GM13976 (cell line): Measurements from ENCODE around the gene NCAPG2.

Experiments used
- DNase-seq: peaks from one replicate; pipeline ENCODE4 v3.0.0; 2012; ENCODE audit warnings: low spot score
- in situ Hi-C: fragments of 300-500 bp; cut with MboI; formaldehyde crosslinking; loops from one replicate; pipeline ENCODE4 v1.12.0; 2022; ENCODE audit warnings: low sequenced_read_pairs, mixed read lengths, inconsistent platforms; ENCODE audit not compliant: unreplicated experiment
- TF ChIP-seq, protein P1 (sequence below): IDR thresholded peaks from 2 replicates; pipeline ENCODE4 v1.5.1; 2012; ENCODE audit warnings: borderline replicate concordance, mild to moderate bottlenecking; ENCODE audit not compliant: insufficient read depth; ENCODE audit errors: extremely low read depth, missing control alignments, control extremely low read depth

Gene NCAPG2

DNA sequence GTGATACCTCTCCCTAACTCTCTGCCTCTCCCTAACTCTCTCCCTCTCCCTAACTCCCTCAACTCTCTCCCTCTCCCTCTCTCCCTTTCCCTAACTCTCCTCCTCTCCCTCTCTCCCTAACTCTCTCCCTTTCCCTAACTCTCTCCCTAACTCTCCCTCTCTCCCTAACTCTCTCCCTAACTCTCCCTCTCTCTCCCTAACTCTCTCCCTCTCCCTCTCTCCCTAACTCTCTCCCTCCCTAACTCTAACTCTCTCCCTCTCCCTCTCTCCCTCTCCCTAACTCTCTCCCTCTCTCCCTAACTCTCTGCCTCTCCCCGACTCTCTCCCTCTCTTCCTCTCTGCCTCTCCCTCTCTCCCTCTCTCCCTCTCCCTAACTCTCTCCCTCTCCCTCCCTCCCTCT, 115.0 kb downstream of the NCAPG2 start:
- TF ChIP-seq, protein P1, sequence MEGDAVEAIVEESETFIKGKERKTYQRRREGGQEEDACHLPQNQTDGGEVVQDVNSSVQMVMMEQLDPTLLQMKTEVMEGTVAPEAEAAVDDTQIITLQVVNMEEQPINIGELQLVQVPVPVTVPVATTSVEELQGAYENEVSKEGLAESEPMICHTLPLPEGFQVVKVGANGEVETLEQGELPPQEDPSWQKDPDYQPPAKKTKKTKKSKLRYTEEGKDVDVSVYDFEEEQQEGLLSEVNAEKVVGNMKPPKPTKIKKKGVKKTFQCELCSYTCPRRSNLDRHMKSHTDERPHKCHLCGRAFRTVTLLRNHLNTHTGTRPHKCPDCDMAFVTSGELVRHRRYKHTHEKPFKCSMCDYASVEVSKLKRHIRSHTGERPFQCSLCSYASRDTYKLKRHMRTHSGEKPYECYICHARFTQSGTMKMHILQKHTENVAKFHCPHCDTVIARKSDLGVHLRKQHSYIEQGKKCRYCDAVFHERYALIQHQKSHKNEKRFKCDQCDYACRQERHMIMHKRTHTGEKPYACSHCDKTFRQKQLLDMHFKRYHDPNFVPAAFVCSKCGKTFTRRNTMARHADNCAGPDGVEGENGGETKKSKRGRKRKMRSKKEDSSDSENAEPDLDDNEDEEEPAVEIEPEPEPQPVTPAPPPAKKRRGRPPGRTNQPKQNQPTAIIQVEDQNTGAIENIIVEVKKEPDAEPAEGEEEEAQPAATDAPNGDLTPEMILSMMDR: no peak
- in situ Hi-C loops: no loop called here

DNA sequence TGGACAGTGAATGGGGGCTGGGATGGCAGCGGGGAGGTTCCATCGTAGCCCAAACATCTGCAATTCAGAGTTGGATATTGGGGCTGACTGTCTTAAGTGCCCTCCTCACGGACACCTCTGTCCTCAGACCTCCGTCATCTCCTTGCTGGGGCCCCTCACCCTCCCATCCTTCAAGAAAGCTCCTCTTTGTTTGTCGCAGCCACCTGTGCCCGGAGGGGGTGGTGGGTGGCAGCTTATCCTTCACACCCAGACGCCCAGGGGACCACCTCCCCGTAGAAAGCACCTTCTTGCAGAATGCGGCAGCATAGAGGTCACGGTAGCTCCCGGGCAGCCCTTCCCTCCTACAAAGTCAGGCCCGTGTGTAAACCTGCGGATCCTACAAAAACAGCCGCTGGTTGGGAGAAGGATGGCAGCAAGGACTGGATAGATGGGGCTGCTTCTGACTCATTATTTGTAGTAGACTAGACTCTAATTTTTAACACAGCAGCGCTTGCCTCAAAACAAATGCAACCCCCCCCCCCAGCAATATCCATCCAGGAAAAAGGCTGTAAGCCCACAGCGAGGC, 115.6 kb downstream of the NCAPG2 start:
- TF ChIP-seq, protein P1: no peak
- in situ Hi-C loops: no loop called here
- DNase-seq: no peak

More for the DNA sequence above, 115.0 kb downstream of the NCAPG2 start:
- no peak for DNase-seq

DNA sequence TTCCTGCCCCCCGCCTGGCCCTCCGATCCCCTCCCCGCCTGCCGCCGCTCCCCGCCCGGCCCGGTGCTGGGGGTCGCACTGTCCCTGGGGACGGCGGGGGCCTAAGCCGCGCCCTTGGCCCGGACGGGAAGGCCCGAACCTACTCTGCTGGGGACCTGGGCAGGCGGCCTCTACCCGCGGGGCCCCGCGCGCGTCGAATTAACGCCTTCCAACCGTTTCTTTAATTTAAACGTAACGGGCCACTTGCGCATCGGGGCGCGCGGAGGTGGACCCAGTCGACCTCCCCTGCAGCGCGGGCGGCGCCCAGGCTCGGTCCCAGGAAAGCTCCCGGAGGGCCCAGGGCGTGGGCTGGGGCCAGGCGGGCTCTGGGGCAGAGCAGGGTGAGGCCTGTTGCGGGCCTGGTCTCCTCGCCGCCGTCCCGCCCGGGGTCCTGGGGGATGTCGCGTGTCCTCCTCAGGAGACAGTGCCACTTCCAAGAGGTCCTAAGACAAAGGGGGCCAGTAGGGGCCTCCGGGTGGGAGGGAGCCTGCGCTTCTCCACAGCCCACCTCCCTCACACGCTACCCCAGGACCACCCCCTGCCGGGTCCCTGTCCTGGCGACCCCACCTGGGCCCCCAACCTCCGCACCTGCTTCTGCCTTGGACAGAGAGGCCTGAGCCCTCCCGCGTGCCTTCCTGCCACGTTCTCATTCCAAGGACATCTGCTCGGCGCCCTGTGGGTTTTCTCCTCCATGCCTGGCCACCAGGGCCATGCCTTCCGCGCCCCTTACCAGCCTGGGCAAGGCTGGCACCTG, 116.3 kb downstream of the NCAPG2 start:
- TF ChIP-seq, protein P1: no peak
- in situ Hi-C loops: no loop called here
- DNase-seq: no peak

DNA sequence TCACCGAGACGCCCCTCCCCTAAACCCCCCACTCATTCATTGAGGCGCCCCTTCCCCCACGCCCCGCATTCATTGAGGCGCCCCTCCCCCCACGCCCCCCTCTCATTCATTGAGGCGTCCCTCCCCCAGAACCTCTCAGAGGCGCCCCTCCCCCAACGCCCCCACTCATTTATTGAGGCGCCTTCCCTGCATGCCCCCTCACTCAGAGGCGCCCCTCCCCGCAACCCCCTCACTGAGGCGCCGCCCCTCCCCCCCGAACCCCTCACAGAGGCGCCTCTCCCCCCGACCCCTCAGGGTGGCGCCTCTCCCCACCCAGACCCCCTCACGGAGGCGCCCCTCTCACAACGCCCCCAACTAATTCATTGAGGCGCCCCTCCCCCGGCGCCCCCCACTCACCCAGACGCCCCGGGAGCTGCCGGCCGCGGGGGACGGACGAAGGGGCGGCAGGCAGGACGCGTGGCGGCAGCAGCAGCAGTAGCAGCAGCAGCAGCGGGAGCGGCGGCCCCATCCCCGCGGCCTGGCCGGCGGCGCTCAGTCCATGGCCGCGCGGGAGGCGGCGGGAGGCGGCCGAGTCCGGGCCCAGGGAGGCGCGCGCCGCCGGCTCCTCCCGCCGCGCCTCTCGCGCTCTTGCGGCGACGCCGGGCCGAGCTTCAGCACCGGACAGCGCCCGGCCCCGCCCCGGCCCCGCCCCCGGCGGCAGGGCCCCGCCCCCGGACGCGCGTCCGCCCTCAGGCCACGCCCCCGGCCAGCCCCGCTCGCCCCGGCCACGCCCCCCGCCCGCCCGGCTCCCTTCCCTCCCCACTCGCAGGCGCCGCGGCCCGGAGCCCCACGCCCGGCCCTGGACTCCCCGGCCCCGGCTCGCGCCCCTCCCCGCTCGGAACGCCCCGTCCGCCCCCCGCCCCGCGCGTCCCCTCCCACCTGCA, 117.2 kb downstream of the NCAPG2 start, which contains the start of gene PTPRN2:
Gene PTPRN2, minus strand, starts transcription at position 662 of the 923 bp plus-strand sequence.
- in situ Hi-C loops: no loop called here
- DNase-seq: peak; percentile 92
- TF ChIP-seq, protein P1: no peak

DNA sequence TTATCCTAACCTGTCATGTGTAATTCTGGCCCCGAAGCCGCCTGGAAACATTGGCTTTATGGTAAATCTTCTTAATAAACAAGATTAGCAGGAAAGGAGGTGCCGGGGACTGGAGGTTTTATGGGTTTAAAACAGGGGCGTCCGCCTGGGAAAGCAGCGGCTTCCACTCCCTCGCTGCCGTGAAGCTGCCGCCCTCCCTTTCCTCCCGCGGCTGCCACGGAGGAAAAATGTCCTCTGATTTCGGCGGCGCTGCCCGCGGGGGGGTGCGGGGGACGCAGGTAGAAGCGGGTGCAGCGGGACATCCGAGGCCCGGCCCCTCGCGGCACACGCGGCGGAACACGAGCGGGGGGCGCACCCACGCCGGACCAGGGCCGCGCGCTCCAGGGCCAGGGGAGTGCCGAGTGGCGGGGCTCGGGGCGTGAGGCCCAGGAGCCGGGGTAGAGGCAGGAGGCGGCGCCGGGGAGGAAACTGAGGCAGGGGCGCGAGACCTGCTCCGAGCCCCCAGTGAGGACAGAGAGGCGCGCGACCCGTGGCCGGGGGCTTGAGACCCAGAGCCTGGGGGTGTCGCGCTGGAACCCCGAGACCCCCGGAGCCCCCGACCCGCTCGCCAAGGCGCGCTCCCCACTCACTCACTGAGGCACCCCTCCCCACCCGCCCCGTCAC, 118.0 kb downstream of the NCAPG2 start:
- DNase-seq: no peak
- TF ChIP-seq, protein P1: no peak
- in situ Hi-C loops: no loop called here
